Stimulated activated naive B cell treated with anti-CD40 and anti-IgM and Interleukin-4, amounts not matched to agents 10 μg/mL and 1 μg/mL and 100 μg/mL, for 72 hours (primary cell): Measurements from ENCODE around the gene RSPH1.

Experiments
- ATAC-seq, 2 donors: fragments of 150-1000 bp; cut with Tn5 transposase; replicated peaks; 2 replicates each; pipeline ENCODE4 v1.10.0; 2021; ENCODE audit warnings: moderate library complexity in 1 of 2
- DNase-seq: peaks from one replicate; pipeline ENCODE4 v3.0.0; 2021
- H3K27ac Mint-ChIP-seq: one replicate; pipeline ENCODE4 v1.8.0; 2022; ENCODE audit warnings: mild to moderate bottlenecking, mixed read lengths
- H3K27me3 Mint-ChIP-seq, 2 donors: one replicate each; pipeline ENCODE4 v1.8.0; 2022; ENCODE audit warnings: mixed read lengths in 2 of 2
- H3K36me3 Mint-ChIP-seq, 2 donors: one replicate each; pipeline ENCODE4 v1.8.0; 2022; ENCODE audit warnings: mixed read lengths in 2 of 2, mild to moderate bottlenecking in 1 of 2
- H3K4me1 Mint-ChIP-seq, 2 donors: one replicate each; pipeline ENCODE4 v1.8.0; 2022; ENCODE audit warnings: mixed read lengths in 2 of 2, mild to moderate bottlenecking in 1 of 2
- H3K4me3 Mint-ChIP-seq, 2 donors: one replicate each; pipeline ENCODE4 v1.8.0; 2022; ENCODE audit warnings: mild to moderate bottlenecking in 2 of 2, mixed read lengths in 2 of 2, moderate library complexity in 1 of 2
- H3K9me3 Mint-ChIP-seq, 2 donors: one replicate each; pipeline ENCODE4 v1.8.0; 2022; ENCODE audit warnings: mixed read lengths in 2 of 2, mild to moderate bottlenecking in 1 of 2

The RSPH1 gene

GRCh38 chr21:42513985-42514882 is 18.2 kb upstream of the RSPH1 start:
- peak; percentile 81 to 85 for ATAC-seq
- peak overlapping the region; percentile 93 for H3K27ac Mint-ChIP-seq
- peak overlapping the region; percentile 78 to 80 for H3K4me3 Mint-ChIP-seq
- H3K36me3 Mint-ChIP-seq = peaks cover 25 to 29% of the 10 kb centered on the region in 2 donors
- no peaks in the 10 kb centered on the region for H3K27me3 Mint-ChIP-seq
- peak; percentile 66 for DNase-seq
- peaks cover 19 to 50% of the 10 kb centered on the region in 2 donors for H3K4me1 Mint-ChIP-seq
- no peaks in the 10 kb centered on the region for H3K9me3 Mint-ChIP-seq

GRCh38 chr21:42513151-42513984 is 17.3 kb upstream of the RSPH1 start, which contains the start of gene SLC37A1:
TSS of gene SLC37A1 (plus strand) at chr21:42513852. CDS start at chr21:42518455, 4,603 bp downstream.
- Mint-ChIP-seq H3K4me1 (peaks cover 17 to 45% of the 10 kb centered on the region in 2 donors), H3K9me3 (no peaks in the 10 kb centered on the region), H3K36me3 (peaks cover 19 to 22% of the 10 kb centered on the region in 2 donors), H3K27me3 (no peaks in the 10 kb centered on the region), H3K4me3 (peak within 1 kb of the TSS; percentile 87 to 89), H3K27ac (peak within 1 kb of the TSS; percentile 94)
- DNase-seq = peak; percentile 28
- ATAC-seq = peak; percentile 63 to 69

GRCh38 chr21:42512346-42513034 is 16.5 kb upstream of the RSPH1 start:
- no peak for DNase-seq
- no peaks in the 10 kb centered on the region for H3K27me3 Mint-ChIP-seq
- H3K4me3 Mint-ChIP-seq = peak overlapping the region; percentile 87 to 89
- peak overlapping the region; percentile 48 for H3K27ac Mint-ChIP-seq
- H3K4me1 Mint-ChIP-seq = peaks cover 17 to 36% of the 10 kb centered on the region in 2 donors
- peaks cover 14% of the 10 kb centered on the region in 2 donors for H3K36me3 Mint-ChIP-seq
- ATAC-seq = no peak
- H3K9me3 Mint-ChIP-seq = no peaks in the 10 kb centered on the region

- Mint-ChIP-seq H3K4me3 (no peak overlapping the region), H3K9me3 (no peaks in the 10 kb centered on the region), H3K27ac (no peak overlapping the region)
These were observed 13.2 kb upstream of the RSPH1 start for GRCh38 chr21:42509244-42509643.

GRCh38 chr21:42508371-42508770 is 12.3 kb upstream of the RSPH1 start:
- Mint-ChIP-seq H3K27me3 (no peaks in the 10 kb centered on the region), H3K4me3 (no peak overlapping the region), H3K27ac (no peak overlapping the region), H3K9me3 (no peaks in the 10 kb centered on the region), H3K36me3 (peaks cover 0 to 2% of the 10 kb centered on the region in 2 donors), H3K4me1 (peaks cover 18 to 28% of the 10 kb centered on the region in 2 donors)
- no peak for DNase-seq
- no peak for ATAC-seq

More at GRCh38 chr21:42509244-42509643, 13.2 kb upstream of the RSPH1 start:
- DNase-seq (no peak), ATAC-seq (no peak)
- H3K36me3 Mint-ChIP-seq = peaks cover 0 to 2% of the 10 kb centered on the region in 2 donors
- peaks cover 16 to 21% of the 10 kb centered on the region in 2 donors for H3K4me1 Mint-ChIP-seq
- no peaks in the 10 kb centered on the region for H3K27me3 Mint-ChIP-seq

GRCh38 chr21:42507418-42507817 is 11.4 kb upstream of the RSPH1 start:
- DNase-seq (no peak), ATAC-seq (no peak)
- Mint-ChIP-seq H3K27me3 (no peaks in the 10 kb centered on the region), H3K36me3 (peaks cover 0 to 2% of the 10 kb centered on the region in 2 donors), H3K27ac (no peak overlapping the region), H3K4me3 (no peak overlapping the region), H3K4me1 (peaks cover 13 to 23% of the 10 kb centered on the region in 2 donors), H3K9me3 (no peaks in the 10 kb centered on the region)

GRCh38 chr21:42505090-42505726 is 9.2 kb upstream of the RSPH1 start:
- Mint-ChIP-seq H3K27me3 (no peaks in the 10 kb centered on the region), H3K36me3 (peaks cover 0 to 2% of the 10 kb centered on the region in 2 donors), H3K4me3 (peak overlapping the region in 1 of 2 donors; percentile 8), H3K4me1 (peaks cover 13 to 20% of the 10 kb centered on the region in 2 donors), H3K9me3 (no peaks in the 10 kb centered on the region), H3K27ac (peak overlapping the region; percentile 53)
- DNase-seq (peak; percentile 51), ATAC-seq (peak; percentile 99)

GRCh38 chr21:42503711-42504110 is 7.7 kb upstream of the RSPH1 start:
- no peaks in the 10 kb centered on the region for H3K27me3 Mint-ChIP-seq
- no peak overlapping the region for H3K4me3 Mint-ChIP-seq
- peaks cover 13 to 20% of the 10 kb centered on the region in 2 donors for H3K4me1 Mint-ChIP-seq
- H3K27ac Mint-ChIP-seq = no peak overlapping the region
- DNase-seq (no peak), ATAC-seq (peak in 1 of 2 donors; percentile 34)
- H3K9me3 Mint-ChIP-seq = no peaks in the 10 kb centered on the region
- H3K36me3 Mint-ChIP-seq = peaks cover 0 to 2% of the 10 kb centered on the region in 2 donors

GRCh38 chr21:42500736-42501135 is 4.7 kb upstream of the RSPH1 start:
- Mint-ChIP-seq H3K36me3 (no peaks in the 10 kb centered on the region), H3K27me3 (no peaks in the 10 kb centered on the region), H3K9me3 (no peaks in the 10 kb centered on the region), H3K4me1 (peaks cover 22 to 32% of the 10 kb centered on the region in 2 donors), H3K4me3 (no peak overlapping the region), H3K27ac (no peak overlapping the region)
- DNase-seq (no peak), ATAC-seq (no peak)

- H3K4me1 Mint-ChIP-seq = peaks cover 23 to 32% of the 10 kb centered on the region in 2 donors
- H3K36me3 Mint-ChIP-seq = no peaks in the 10 kb centered on the region
- no peak for DNase-seq
- H3K9me3 Mint-ChIP-seq = no peaks in the 10 kb centered on the region
- H3K27ac Mint-ChIP-seq = no peak overlapping the region
- no peak overlapping the region for H3K4me3 Mint-ChIP-seq
- no peaks in the 10 kb centered on the region for H3K27me3 Mint-ChIP-seq
- ATAC-seq = no peak
These were observed 4.2 kb upstream of the RSPH1 start for GRCh38 chr21:42500225-42500624.

- Mint-ChIP-seq H3K27ac (no peak overlapping the region), H3K4me3 (no peak overlapping the region), H3K4me1 (peaks cover 17 to 26% of the 10 kb centered on the region in 2 donors), H3K9me3 (no peaks in the 10 kb centered on the region), H3K27me3 (no peaks in the 10 kb centered on the region), H3K36me3 (no peaks in the 10 kb centered on the region)
- DNase-seq = no peak
- no peak for ATAC-seq
These were observed 3.6 kb upstream of the RSPH1 start for GRCh38 chr21:42499444-42500112.

GRCh38 chr21:42498012-42498411 is 2.0 kb upstream of the RSPH1 start:
- Mint-ChIP-seq H3K4me1 (peaks cover 14 to 16% of the 10 kb centered on the region in 2 donors), H3K4me3 (no peak overlapping the region)

GRCh38 chr21:42496839-42497202 is 797 bp upstream of the RSPH1 start:
- DNase-seq = no peak
- peak overlapping the region; percentile 94 for H3K27ac Mint-ChIP-seq
- no peaks in the 10 kb centered on the region for H3K9me3 Mint-ChIP-seq
- ATAC-seq = peak; percentile 2 to 4
- peaks cover 0 to 4% of the 10 kb centered on the region in 2 donors for H3K27me3 Mint-ChIP-seq
- H3K4me3 Mint-ChIP-seq = peak overlapping the region; percentile 87 to 95
- peaks cover 16% of the 10 kb centered on the region in 2 donors for H3K4me1 Mint-ChIP-seq
- H3K36me3 Mint-ChIP-seq = no peaks in the 10 kb centered on the region

More at GRCh38 chr21:42498012-42498411, 2.0 kb upstream of the RSPH1 start:
- ATAC-seq = no peak
- no peak for DNase-seq
- Mint-ChIP-seq H3K27me3 (no peaks in the 10 kb centered on the region), H3K27ac (no peak overlapping the region), H3K36me3 (no peaks in the 10 kb centered on the region), H3K9me3 (no peaks in the 10 kb centered on the region)
